ENCODE data around the gene RTL3.
"Not testable (repeated sequence)": the region's sequence is repeated elsewhere in the genome, so short reads cannot be mapped to it uniquely, and the experiment has no call there.

Gene RTL3, protein sequence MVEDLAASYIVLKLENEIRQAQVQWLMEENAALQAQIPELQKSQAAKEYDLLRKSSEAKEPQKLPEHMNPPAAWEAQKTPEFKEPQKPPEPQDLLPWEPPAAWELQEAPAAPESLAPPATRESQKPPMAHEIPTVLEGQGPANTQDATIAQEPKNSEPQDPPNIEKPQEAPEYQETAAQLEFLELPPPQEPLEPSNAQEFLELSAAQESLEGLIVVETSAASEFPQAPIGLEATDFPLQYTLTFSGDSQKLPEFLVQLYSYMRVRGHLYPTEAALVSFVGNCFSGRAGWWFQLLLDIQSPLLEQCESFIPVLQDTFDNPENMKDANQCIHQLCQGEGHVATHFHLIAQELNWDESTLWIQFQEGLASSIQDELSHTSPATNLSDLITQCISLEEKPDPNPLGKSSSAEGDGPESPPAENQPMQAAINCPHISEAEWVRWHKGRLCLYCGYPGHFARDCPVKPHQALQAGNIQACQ

DNA sequence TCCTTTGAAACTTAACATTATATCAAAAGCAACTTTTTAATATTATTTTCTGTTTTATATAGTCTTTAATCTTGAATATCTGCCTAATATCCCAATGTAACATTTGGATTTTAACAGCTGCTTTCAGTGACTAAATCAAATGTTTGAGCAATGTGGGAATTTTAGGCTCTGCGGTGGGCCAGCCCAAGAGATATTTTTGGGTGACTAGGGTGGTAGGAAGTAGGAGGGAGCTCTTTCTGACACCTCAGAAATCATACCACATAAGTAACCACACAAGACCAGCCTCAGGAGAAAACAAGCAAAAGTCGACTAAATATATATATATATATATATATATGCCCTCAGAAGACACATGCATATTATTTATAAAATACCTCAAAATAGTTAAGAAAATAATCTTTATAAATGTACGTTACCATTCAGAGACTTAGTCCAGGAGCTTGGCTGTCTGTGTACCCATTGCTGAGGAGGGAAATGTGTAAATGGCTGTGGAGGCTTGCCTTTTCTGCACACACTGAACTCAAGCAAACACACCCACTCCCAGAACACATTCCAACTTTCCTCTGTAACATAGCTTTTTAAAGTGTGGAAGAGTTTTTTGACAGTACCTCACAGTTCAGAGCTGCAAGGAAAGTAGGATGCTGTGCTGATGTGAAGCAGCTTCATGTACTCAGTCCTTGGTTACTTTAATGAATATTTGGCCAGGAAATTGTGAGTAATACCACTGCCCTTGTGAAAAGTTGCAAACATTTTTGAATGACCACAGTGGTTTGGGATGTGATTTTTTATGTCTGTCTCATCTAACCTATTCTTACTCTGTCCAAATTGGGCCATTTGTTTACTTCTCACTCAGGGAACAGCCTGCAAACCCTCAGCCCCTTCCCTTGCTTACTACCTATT is at the start of gene RTL3:
TSS of gene RTL3 (minus strand) at position 484 of the 900 bp plus-strand sequence. CDS start 908 bp downstream, outside the sequence.
- no peak for DNase-seq

DNA sequence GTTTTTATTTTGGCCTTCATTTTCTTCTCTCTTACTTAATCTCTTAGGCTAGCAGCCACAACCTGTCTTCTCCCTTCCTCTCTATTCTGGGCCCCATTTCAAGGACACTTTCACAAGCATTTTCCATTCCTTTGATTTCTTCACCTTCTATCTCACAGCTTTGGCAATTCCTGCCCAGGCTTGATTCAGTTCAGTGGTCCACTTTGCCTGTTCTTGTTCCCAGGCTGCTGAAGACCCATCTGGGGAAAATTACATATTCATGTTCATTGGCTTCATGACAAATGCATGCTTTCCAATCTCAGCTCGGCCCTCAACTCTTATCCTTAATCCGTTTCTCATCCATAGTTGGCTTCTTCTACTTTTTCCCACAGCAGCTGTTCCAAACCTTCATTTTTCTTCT is 49.7 kb upstream of the RTL3 start:
- DNase-seq, result no peak

DNA sequence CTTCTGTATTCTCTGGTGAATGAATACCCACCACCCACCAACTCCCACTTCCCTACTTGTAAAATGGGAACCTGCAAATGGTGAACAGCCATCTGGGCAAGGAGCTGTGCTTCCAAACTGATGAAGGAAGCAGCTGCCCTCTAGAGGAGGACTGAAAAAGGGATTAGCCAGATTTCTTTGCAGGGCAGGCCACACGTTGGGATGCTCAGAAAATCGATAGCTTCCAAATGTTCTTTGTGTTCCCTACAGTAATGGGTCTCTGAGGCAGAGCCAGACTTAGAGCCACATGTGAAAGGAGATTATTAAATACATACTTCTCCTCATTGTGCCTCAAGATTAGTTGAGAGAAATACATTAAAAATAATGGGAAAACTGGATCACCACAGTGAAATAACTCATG is 49.1 kb upstream of the RTL3 start:
- DNase-seq, result no peak

DNA sequence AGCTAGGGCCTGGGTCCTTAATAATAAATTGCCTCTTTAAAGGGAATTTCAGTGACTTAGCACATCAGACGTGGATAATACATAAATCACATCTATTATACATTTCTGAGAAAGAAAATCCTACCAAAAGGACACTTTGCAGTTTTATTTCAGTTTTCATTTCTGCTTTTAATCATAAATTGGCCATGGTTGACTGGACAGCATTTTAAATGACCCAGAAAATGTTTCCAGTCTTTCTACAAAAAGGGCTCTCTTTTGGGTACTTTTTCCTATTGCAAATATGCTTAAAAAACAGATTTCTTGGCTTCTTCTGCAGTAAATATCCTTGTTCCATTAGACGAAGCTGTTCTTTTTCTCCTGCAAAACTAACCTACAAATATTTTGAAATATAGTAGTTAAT is 46.9 kb upstream of the RTL3 start:
- no peak for DNase-seq

DNA sequence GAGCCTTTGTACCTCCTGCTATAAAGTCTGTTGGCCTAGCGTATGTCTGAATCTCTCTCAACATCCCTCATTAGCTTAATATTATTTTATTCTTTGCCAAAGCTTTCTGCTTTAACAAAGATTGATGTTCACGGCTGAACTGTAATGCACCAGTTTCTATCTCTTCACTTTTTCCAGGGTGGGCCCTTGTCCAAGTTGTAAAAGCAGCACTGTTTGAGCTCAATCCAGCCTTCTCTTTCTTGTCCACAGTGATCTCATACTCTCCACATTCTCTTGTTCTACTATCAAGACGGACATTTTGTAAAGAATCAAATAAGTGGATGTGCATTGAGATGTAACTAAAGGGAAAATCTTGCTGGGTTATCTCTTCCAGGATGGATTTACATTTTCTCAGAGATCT is 34.4 kb upstream of the RTL3 start:
- no peak for DNase-seq

DNA sequence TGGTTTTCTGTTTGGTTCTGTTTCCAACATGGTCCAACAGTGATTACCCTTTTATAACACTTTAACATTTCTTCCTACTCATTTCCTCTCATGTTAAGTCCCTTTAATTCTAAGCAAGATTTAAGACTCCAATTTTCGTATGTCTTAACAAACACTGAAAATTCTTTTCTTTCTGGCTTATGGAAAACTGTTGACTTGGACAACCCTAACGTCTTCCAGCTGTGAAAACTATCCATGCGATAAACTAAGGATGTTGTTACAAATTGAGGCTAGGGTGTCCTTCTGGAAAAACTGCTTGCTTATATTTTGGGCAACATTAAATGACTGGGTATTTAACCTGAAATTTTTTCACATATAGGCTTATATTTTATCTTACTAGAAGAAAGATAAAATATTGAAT is 33.9 kb upstream of the RTL3 start:
- no peak for DNase-seq

DNA sequence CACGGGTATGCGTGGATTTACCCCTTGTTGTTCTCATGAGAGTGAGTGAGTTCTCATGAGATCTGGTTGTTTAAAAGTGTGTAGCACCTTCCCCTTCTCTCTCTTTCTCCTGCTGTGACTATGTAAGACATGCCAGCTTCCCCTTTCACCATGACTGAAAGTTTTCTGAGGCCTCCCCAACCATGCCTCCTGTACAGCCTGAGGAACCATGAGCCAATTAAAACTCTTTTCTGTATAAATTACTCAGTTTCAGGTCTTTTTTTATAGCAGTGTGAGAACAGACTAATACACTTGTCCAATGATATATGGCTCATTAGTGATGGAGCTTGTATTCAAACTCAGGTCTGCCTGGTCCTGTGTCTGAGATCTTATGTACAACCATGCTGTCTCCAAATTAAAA is 28.5 kb upstream of the RTL3 start:
- DNase-seq, result no peak

DNA sequence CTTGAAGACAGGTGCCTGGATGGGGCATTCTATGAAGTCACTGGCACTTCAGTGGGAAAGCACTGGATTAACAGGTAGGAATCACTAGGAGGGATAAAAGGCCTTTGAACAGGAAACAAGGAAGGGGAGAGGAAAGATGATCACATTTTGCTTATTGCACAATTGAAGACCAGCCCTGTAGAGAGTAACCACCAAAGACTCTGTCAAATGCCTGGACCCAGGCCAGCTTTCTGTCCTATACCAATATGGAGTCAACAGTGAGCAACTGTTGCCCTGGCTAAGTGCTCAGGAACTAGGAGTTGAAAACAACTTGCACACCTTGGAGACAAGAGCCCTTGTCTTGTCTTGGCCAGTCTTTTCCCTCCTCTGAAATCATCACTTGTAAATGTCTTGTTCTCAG is 14.1 kb upstream of the RTL3 start:
- DNase-seq, result no peak

DNA sequence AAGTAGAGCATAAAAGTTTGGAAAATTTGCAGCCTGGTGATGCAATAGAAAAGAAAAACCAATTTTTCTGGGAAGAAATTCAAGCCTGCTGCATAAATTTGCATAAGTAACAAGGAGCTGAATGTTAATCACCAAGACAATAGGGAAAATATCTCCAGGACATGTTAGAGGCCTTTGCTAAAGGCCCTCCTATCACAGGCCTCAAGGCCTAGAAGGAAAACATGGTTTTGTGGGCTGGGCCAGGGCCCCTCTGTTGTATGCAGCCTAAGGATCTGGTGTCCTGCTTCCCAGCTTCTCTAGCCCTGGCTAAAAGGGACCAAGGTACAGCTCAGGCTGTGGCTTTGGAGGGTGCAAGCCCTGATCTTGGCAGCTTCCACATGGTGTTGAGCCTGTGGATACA is 6.2 kb upstream of the RTL3 start:
- no peak for DNase-seq

DNA sequence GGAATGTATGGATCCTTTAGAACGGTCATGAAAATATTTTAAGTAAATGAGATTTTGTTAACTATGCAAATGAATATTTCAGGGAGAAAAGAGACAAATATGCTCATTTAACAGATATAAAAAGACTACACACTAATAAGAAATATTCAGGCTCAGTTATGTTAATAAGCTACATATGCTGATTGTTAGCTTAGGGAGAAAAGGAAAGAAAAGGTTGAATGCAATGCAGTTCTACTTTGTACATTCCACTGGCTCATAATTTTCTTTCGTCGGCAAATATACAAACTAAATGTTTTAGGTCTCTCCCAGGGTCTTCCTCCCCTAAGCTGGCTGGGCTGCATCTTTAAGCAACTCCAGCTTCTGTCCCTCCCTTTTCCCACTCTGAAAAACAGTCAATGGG is 2.7 kb upstream of the RTL3 start:
- DNase-seq, result no peak

DNA sequence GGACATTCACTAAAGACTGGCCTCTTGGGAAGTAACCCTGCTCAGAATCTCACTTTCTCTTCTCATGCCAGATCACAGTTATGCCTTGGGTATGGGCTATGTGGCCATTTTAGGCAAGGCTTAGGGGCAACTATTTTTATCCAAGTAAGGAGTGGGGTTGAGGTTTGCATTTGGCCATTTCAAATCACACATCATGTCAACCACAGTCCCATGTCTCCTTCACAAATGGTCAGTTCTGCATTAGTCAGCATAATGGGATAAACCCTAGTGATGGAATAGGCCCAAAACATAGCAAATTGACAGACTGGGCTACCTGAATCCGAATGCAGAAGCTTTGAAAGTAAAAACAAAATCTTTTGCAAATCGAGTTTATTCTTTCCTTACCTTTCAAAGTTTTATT is 827 bp upstream of the RTL3 start:
- no peak for DNase-seq

DNA sequence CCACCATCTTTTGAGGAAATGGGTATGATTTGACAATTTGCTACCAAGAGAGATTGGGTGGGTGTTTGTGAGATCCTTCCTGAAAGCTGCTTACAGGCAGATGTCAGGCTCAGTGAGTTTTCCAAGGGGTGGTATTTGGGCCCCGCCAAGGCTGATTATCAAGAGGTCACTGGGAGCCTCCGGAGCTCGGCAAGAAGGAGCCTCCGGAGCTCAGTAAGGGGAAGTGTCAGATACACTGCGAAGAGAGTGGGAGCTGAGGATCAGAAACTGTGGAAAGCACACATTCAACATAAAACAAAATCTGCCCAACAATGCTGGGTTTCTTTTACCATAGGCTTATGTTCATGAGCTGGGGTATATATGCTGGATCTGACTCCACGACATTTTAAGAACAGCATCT is 714 bp downstream of the RTL3 start:
- DNase-seq, result no peak

DNA sequence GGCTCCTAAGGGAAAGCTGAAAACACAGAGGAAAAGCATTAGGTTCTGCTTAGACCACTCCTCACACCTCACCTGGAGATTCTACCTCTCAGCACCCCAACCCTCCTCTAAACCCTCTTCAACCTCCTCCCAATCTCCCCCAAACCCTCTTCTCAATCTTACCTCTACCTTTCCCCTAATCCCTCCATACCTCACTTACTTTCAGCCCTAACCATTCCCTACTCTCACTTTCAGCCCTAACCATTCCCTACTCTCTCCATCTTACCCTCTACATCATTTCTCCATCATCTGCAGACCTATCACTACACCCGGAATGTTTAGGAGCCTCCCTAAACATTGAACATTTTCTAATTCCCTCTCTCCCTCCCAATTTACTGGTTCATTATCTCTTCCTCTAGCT is 3.5 kb downstream of the RTL3 start:
- DNase-seq, result no peak

DNA sequence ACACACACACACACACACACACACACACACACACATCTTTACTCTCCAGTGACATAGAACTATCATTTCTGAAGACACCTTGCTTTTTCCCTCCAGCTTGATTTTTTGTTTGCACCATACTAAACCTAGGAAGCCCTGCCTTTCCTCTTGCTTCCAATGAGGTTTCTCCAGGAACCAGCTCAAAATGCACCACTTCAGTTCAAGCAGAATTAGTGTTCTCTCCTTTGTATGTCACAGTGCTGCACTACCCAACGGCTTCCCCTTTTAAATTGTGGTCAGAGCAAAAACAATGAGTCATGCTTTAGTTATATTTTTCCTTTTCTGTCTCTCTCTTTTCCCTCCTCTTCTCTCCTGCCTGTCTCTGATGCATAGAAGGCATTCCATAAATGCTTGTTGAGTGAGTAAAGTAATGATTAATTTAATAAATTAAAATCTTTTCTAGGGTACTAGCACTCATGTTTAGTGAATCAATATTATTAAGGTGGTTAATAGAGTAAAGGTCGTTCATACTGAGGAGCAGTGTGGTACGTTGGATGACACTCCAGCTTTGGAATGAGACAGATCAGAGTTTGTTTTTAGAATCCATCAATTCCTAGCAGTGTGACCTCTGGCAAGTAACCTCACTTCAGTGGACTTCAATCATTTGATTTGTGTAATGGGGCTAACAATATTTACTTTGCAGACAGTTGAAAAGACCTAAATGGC is 5.9 kb downstream of the RTL3 start:
- no peak for DNase-seq

DNA sequence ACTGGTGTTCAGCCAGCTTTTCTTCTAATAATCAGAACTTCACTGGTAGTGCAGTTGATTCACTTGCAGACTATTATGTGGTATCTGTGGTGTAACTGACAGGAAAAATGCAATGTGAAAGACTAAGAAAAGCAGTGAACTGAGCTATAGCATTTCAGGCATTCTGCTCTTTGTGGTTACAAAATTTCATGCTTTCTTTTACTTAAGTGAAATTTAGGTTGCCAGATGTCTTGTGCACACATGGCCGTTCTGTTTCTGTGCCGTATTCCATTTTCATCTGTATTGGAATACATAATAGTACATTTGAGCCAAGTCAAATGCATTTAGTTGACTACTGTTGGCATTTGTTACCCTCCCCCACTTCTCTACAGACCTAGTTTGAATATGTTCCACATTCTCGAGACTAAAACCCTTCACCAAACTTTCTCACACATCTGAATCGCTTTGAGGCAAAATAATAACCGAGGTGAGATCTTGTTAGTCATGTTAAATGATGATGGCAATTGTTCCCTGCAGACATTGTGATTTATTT is 8.2 kb downstream of the RTL3 start:
- DNase-seq, result no peak

DNA sequence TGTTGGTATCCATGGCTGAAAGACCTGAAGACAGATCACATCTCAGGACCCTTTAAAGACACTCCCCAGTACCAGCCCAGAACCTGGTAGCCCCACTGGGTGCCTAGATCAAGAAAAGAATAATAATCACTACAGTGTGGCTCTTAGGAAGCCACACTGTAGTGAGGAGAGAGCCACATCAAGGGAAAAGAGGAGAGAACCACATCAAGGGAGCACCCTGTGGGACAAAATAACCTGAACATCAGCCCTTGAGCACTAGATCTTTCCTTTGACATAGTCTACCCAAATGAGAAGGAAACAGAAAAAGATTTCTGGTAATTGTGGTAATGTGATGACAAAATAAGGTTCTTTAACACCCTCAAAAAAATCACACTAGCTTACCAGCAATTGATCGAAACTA is 15.3 kb downstream of the RTL3 start:
- no peak for DNase-seq

DNA sequence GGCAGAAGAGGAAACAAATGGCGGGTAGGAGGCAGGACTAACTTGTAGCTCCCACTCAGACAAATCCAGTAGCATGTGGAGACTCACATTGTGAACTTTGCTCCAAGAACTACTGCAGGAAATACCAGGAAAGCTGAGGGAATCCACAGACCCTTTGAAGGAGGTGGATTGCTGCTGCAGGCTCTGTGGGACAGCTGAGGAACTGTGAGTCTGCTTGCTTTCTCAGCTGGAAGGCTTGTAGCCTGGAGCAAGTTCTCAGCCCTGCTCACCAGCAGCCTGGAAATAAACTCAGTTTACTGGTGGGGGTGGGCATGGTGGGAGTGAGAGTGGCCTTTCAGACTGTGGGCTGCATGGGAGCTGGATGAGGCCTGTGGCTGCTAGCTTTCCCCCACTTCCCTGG is 16.0 kb downstream of the RTL3 start:
- DNase-seq, result no peak

DNA sequence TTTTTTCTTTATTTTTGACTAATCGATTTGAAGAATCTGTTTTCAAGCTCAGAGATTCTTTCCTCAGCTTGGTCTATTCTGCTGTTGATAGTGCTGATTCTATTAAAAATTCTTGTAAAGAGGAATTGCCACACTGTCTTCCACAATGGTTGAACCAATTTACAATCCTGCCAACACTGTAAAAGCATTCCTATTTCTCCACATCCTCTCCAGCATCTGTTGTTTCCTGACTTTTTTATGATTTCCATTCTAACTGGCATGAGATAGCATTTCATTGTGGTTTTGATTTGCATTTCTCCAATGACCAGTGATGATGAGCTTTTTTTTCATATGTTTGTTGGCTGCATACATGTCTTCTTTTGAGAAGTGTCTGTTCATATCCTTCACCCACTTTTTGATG is 23.0 kb downstream of the RTL3 start:
- not testable (repeated sequence) for DNase-seq

DNA sequence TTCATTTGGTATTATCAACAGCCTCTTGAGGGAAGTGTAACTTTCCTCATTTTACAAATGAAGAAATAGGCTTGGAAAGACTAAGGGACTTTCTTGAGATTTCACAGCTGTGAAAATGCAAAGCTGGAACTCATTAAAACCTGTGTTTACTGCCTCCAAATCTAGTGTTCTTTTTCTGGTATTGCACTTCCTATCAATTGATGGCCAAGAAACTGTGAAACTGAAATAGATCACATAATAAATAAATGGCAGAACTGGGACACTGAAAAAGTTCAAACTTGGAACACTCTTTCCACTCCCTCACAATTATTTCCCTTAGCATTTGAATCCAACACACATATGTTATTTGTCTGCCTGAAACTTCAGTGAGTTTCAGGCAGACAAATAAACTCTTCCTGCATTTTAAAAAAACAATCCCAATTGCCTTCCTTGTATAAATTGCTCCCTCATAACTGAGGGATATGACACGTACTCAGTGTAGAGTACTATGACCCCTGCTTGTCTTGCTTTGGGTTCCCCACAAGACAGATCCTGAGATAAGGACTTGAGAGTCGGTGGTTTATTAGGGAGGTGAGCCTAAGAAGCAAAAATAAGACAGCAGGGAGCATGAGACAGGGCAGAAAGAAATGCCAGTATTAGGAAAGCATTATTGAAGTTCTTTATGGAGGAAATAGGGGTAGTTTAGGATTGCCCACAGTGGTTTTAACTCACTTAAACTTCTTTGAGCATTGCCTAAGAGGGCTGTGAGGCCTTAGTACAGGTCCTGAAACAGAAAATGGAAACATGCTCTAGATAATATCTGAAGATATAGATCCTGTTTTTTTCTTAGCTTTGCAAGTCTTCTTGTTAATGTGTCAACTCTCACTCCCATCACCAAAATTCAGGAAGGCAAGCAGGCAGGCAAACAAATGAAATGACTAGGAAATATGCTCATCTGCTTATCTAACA is 33.9 kb downstream of the RTL3 start:
- no peak for DNase-seq

DNA sequence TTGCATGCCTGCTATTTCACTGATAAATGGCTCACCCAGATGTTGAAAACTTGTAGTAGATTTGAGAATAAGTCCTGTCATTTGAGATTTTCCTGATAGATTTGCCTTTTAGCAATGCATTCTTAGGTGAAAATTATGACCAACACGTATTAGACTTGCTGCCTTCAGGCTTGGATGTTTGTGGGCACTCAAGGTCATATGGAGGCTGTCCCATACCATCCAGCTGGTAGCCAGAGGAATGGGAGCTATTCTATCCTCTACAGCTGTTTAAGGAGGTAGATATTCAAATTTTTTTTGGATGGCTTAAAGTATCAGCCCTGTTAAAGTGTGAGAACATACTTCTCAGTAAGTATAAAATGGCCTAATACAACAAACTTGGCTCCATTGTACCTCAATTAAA is 34.7 kb downstream of the RTL3 start:
- no peak for DNase-seq

DNA sequence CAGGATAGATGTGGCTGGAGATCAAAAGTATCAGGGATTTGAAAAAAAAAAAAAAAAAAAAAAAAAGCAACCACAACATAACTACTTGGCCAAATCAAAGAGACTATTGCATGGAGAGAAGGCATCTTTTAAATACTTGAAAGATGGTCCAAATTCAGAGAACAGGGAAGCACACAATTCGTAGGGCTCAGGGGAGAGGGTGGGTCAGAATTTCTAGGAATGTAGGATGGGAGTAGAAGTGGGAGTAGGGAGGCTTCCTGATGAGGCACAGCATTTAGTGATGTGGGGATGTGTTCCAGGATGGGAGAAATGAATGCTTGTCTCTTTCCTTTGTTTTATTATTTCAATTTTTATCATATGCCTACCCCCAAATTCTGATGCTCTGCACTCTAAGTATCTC is 36.3 kb downstream of the RTL3 start:
- no peak for DNase-seq

DNA sequence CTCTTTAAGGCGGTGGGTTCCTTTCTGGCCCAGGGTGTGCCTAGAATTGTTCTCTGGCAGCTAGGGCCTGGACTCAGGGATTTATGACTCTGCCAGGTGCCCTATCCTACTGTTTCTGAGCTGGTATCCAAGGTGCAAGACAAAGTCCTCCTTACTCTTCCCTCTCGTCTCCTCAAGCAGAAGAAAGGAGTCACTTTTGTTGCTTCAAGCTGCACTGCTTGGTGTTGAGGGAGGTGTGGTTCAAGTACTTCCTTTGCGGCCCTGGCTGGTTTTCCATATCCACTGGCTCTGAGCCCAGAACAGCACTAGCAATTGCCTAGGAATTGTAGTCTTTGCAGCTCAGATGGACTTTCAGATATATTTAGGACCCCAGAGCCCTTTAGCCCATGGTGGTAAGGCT is 39.3 kb downstream of the RTL3 start:
- no peak for DNase-seq

All from COR-L47 (cell line).